ENCODE data around the gene C12orf42.

DNA sequence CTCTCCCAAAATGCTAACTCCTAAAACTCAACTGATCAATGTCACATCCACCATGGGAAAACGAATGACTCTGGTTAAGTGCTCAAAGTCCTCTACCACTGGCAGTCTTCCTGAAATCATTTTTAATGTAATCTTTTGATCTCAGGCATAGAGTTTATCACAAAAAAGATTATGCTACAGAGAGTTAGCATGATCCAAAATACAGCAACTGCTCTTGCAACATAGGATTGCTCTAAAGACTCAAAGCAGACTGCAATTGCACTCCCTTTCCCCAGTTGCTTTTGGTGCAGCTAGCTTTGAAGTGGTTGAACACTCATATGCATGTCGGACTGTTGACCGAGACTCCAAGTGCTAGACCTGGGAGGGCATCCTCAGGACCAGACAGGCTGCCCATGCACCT is 109.3 kb downstream of the C12orf42 start:
- TF ChIP-seq, protein P1, sequence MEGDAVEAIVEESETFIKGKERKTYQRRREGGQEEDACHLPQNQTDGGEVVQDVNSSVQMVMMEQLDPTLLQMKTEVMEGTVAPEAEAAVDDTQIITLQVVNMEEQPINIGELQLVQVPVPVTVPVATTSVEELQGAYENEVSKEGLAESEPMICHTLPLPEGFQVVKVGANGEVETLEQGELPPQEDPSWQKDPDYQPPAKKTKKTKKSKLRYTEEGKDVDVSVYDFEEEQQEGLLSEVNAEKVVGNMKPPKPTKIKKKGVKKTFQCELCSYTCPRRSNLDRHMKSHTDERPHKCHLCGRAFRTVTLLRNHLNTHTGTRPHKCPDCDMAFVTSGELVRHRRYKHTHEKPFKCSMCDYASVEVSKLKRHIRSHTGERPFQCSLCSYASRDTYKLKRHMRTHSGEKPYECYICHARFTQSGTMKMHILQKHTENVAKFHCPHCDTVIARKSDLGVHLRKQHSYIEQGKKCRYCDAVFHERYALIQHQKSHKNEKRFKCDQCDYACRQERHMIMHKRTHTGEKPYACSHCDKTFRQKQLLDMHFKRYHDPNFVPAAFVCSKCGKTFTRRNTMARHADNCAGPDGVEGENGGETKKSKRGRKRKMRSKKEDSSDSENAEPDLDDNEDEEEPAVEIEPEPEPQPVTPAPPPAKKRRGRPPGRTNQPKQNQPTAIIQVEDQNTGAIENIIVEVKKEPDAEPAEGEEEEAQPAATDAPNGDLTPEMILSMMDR (IDR thresholded peaks at IDR 0.05; ENCODE audit: insufficient read depth, low read length, poor library complexity, severe bottlenecking): no peak
- TF ChIP-seq EZH2phosphoT487 (conservative IDR thresholded peaks at IDR 0.05; ENCODE audit: low read length): no peak
